Measurements from ENCODE around the gene POLL.
A peak's percentile ranks its signal among the peaks of the same experiment; 100 is the strongest.

The POLL gene

GRCh38 chr10:101573885-101574753 is 13.9 kb downstream of the POLL start:
- DNase-seq (ENCODE audit: extremely low read depth, low read depth), result no peak
- no peak for TF ChIP-seq CTCF (IDR thresholded peaks at IDR 0.05; ENCODE audit: low read depth, low read length, missing control alignments)
- H3K4me3 ChIP-seq (replicated peaks; ENCODE audit: low read depth, low read length), result no peak overlapping the region

- H3K4me3 ChIP-seq (replicated peaks; ENCODE audit: low read depth, low read length), result no peak overlapping the region
- no peak for TF ChIP-seq CTCF (IDR thresholded peaks at IDR 0.05; ENCODE audit: low read depth, low read length, missing control alignments)
- no peak for DNase-seq (ENCODE audit: extremely low read depth, low read depth)
Observed at GRCh38 chr10:101572785-101573184, 15.3 kb downstream of the POLL start.

- no peak overlapping the region for H3K4me3 ChIP-seq (replicated peaks; ENCODE audit: low read depth, low read length)
- no peak for DNase-seq (ENCODE audit: extremely low read depth, low read depth)
- TF ChIP-seq CTCF (IDR thresholded peaks at IDR 0.05; ENCODE audit: low read depth, low read length, missing control alignments), result no peak
Observed at GRCh38 chr10:101572126-101572525, 15.9 kb downstream of the POLL start.

- no peak overlapping the region for H3K4me3 ChIP-seq (replicated peaks; ENCODE audit: low read depth, low read length)
- DNase-seq (ENCODE audit: extremely low read depth, low read depth), result no peak
- TF ChIP-seq CTCF (IDR thresholded peaks at IDR 0.05; ENCODE audit: low read depth, low read length, missing control alignments), result no peak
Observed at GRCh38 chr10:101571271-101571925, 16.7 kb downstream of the POLL start.

- DNase-seq (ENCODE audit: extremely low read depth, low read depth), result no peak
- peak overlapping the region; percentile 53 for H3K4me3 ChIP-seq (replicated peaks; ENCODE audit: low read depth, low read length)
- TF ChIP-seq CTCF (IDR thresholded peaks at IDR 0.05; ENCODE audit: low read depth, low read length, missing control alignments), result no peak
Observed at GRCh38 chr10:101570428-101571270, 17.4 kb downstream of the POLL start.

- DNase-seq (ENCODE audit: extremely low read depth, low read depth), result no peak
- peak; percentile 57 for TF ChIP-seq CTCF (IDR thresholded peaks at IDR 0.05; ENCODE audit: low read depth, low read length, missing control alignments)
Observed at GRCh38 chr10:101569622-101570427, 18.2 kb downstream of the POLL start.

More at GRCh38 chr10:101569622-101570427, 18.2 kb downstream of the POLL start:
- peak overlapping the region; percentile 53 for H3K4me3 ChIP-seq (replicated peaks; ENCODE audit: low read depth, low read length)
